Calu3 (cell line): Measurements from ENCODE around the gene CCDC106. TPM values are rescaled to one million over a fixed set of nuclear protein-coding genes. Genes with fewer than 3 reads are reported as not detected.

Experiments used
- BruUV-seq: library from RNA; stranded (reverse); fragments of 400-500 nt; replicated peaks from 2 replicates; lab custom pipeline; 2021; lab: Mats Ljungman, UMichigan
- CTCF ChIA-PET: fragments of 300-600 bp; sonication (Branson Sonifier 250); formaldehyde crosslinking; loops from one replicate; lab custom pipeline; 2022; ENCODE audit warnings: antibody characterized with exemption; lab: Charles Lee
- DNase-seq: peaks from one replicate; pipeline ENCODE4 v3.0.0; 2022
- H3K27ac Mint-ChIP-seq: one replicate; pipeline ENCODE4 v1.8.0; 2022; ENCODE audit warnings: mixed read lengths; ENCODE audit not compliant: unreplicated experiment
- H3K27me3 Mint-ChIP-seq: one replicate; pipeline ENCODE4 v1.8.0; 2022; ENCODE audit warnings: mixed read lengths; ENCODE audit not compliant: unreplicated experiment
- H3K36me3 Mint-ChIP-seq: one replicate; pipeline ENCODE4 v1.8.0; 2022; ENCODE audit warnings: mild to moderate bottlenecking, moderate library complexity, mixed read lengths; ENCODE audit not compliant: insufficient read depth, unreplicated experiment
- H3K4me1 Mint-ChIP-seq: one replicate; pipeline ENCODE4 v1.8.0; 2022; ENCODE audit warnings: mild to moderate bottlenecking, low read depth, mixed read lengths; ENCODE audit not compliant: unreplicated experiment
- H3K4me3 Mint-ChIP-seq: one replicate; pipeline ENCODE4 v1.8.0; 2022; ENCODE audit warnings: mild to moderate bottlenecking, low read depth, moderate library complexity, mixed read lengths; ENCODE audit not compliant: unreplicated experiment
- H3K9me3 Mint-ChIP-seq: one replicate; pipeline ENCODE4 v1.8.0; 2022; ENCODE audit warnings: low read depth, mixed read lengths; ENCODE audit not compliant: unreplicated experiment
- intact Hi-C: fragments of 100-400 bp; cut with micrococcal nuclease; formaldehyde crosslinking; loops from one replicate; pipeline ENCODE4 v1.10.0; 2022; ENCODE audit not compliant: unreplicated experiment
- total RNA-seq: library from RNA; stranded (reverse); gene quantifications from 2 replicates; pipeline ENCODE4 v1.2.3, GENCODE V29; 2022
- TF ChIP-seq, protein P1 (sequence below): fragments of 200-600 bp; IDR thresholded peaks from one replicate; pipeline ENCODE4 v1.8.0; 2022; ENCODE audit warnings: antibody characterized with exemption; ENCODE audit not compliant: unreplicated experiment

The CCDC106 gene
- total RNA-seq, 1 experiment from 2014 or later = 12.7 TPM

DNA sequence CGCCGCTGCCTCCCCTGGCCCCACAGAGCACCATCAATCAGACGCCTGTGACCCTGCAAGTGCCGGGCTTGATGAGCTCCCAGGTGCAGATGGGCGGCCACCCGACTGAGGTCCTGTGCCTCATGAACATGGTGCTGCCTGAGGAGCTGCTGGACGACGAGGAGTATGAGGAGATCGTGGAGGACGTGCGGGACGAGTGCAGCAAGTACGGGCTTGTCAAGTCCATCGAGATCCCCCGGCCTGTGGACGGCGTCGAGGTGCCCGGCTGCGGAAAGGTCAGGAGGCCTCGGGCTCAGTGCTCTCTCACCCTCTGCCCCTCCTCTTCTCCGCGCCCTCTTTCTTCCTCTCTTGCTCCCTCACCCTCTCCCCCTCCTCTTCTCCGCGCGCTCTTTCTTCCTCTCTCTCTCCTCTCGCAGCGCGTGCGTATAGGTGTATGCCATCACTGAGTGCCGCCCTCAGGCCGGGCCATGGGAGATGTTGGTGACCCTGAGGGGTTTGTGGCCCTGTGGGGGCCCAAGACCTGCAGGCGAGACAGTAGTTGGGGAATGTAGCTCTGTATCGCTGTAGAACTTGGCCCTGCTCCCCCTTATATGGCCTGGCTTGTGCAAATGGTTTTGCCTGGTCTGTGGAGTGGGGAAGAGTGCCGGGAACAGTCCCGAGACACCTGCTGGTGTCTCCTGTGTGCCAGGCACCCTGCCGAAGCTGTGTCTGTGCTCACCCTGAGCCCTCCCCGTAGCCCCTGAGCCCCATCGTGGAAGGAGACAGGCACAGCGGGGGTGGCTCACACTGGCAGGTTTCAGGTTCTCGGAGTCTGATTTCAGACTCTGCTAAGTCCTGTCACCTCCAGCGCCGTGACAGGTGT, 21.6 kb downstream of the CCDC106 start:
- DNase-seq = no peak
- H3K36me3 Mint-ChIP-seq = peaks cover 88% of the 10 kb centered on the region
- peak overlapping the region; percentile 8 for H3K4me3 Mint-ChIP-seq
- no TSS peak for BruUV-seq
- H3K27me3 Mint-ChIP-seq = no peaks in the 10 kb centered on the region
- no peaks in the 10 kb centered on the region for H3K9me3 Mint-ChIP-seq
- TF ChIP-seq, protein P1, sequence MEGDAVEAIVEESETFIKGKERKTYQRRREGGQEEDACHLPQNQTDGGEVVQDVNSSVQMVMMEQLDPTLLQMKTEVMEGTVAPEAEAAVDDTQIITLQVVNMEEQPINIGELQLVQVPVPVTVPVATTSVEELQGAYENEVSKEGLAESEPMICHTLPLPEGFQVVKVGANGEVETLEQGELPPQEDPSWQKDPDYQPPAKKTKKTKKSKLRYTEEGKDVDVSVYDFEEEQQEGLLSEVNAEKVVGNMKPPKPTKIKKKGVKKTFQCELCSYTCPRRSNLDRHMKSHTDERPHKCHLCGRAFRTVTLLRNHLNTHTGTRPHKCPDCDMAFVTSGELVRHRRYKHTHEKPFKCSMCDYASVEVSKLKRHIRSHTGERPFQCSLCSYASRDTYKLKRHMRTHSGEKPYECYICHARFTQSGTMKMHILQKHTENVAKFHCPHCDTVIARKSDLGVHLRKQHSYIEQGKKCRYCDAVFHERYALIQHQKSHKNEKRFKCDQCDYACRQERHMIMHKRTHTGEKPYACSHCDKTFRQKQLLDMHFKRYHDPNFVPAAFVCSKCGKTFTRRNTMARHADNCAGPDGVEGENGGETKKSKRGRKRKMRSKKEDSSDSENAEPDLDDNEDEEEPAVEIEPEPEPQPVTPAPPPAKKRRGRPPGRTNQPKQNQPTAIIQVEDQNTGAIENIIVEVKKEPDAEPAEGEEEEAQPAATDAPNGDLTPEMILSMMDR = no peak
- H3K4me1 Mint-ChIP-seq = peaks cover 58% of the 10 kb centered on the region
- no peak overlapping the region for H3K27ac Mint-ChIP-seq
- CTCF ChIA-PET = no interaction called here
- intact Hi-C loops = no loop called here

DNA sequence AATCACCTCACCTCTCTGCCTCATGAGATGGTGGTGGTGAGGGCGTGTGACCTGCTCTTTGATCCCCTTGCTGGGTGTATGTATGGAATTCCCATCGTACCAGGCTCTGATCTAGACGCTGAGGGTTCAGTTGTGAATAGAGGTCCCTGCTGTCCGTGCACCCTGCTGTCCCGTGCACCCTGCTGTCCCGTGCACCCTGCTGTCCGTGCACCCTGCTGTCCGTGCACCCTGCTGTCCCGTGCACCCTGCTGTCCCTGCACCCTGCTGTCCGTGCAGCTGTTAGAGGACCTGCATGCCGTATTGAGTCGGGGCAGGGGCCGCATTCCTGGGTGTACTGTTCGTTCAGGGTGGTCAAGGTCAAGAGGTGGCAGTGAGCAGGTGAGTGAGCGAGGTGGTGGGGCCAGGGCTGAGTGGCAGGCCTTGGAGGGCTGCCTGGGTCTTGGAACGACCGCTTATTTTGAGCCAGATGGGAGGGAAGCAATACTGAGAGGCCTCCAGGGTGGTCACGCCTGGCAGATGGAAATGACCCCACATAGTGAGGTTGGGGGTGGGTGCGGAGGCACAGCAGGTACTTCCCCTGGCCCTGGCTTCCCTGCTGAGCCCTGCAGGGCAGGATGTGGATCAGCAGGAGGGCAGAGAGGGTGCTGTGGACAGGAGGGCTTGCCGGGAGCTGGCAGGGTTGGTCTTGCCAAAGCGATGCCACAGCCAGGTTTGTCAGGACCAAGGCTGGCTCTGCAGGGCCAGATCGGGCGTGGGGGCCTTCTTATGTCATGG, 22.5 kb downstream of the CCDC106 start:
- CTCF ChIA-PET = interaction anchor here (1.5 kb wide), 1 partner anchor 38 kb away, joined by 9 read pairs; no protein-coding TSS in a partner anchor

DNA sequence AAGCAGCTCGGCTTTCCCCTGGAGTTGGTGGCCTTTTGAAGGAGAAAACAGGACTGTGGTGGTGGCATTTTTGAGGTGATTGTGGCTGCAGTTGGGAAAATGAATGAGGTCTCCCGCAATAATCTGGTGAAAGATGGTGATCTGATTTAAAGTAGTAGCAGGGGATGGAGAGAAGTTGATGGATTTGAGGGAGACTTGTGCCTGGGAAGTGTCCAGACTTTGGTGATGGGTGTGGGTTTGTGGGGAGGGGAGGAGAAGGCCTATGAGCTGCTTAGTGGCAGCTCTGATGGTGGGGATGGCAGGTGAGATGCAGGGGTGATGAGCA, 23.0 kb downstream of the CCDC106 start:
- peaks cover 93% of the 10 kb centered on the region for H3K36me3 Mint-ChIP-seq
- TF ChIP-seq, protein P1 = no peak
- H3K9me3 Mint-ChIP-seq = no peaks in the 10 kb centered on the region
- CTCF ChIA-PET = interaction anchor here (1.0 to 1.5 kb wide), 6 partner anchors 13 to 662 kb away, joined by 3 to 15 read pairs (median 6); partner anchors contain the start of gene U2AF2
- peak overlapping the region; percentile 10 for H3K4me3 Mint-ChIP-seq
- H3K4me1 Mint-ChIP-seq = peaks cover 60% of the 10 kb centered on the region
- no peak for DNase-seq
- no TSS peak for BruUV-seq
- intact Hi-C loops = no loop called here
- no peak overlapping the region for H3K27ac Mint-ChIP-seq
- H3K27me3 Mint-ChIP-seq = no peaks in the 10 kb centered on the region

More for the DNA sequence above, 22.5 kb downstream of the CCDC106 start:
- Mint-ChIP-seq H3K4me3 (peak overlapping the region; percentile 8), H3K27ac (no peak overlapping the region), H3K4me1 (peaks cover 60% of the 10 kb centered on the region), H3K9me3 (no peaks in the 10 kb centered on the region), H3K27me3 (no peaks in the 10 kb centered on the region), H3K36me3 (peaks cover 93% of the 10 kb centered on the region)
- TF ChIP-seq, protein P1 = no peak
- no peak for DNase-seq
- no TSS peak for BruUV-seq
- intact Hi-C loops = no loop called here

DNA sequence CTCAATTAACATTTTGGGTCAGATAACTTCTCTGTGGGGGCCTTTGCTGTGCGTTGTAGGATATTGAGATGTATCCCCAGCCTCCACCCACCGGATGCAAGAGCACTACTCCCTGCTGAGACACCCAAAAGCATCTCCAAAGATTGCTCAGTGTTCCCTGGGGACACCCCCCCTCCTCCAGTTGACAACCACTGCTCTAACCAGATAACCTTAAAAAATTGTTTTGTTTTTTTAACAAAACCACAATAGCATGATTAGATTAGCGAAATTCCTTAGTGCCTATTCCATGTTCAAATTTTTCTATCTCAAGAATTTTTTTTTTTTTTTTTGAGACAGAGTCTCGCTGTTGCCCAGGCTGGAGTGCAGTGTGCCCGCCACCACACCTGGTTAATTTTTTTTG, 24.4 kb downstream of the CCDC106 start:
- H3K36me3 Mint-ChIP-seq = peaks cover 87% of the 10 kb centered on the region
- no peak for DNase-seq
- H3K4me3 Mint-ChIP-seq = no peak overlapping the region
- TF ChIP-seq, protein P1 = no peak
- intact Hi-C loops = loop anchor here (2.0 kb wide), 1 partner anchor 16 kb away; no protein-coding TSS in a partner anchor
- H3K27me3 Mint-ChIP-seq = no peaks in the 10 kb centered on the region
- peaks cover 63% of the 10 kb centered on the region for H3K4me1 Mint-ChIP-seq
- CTCF ChIA-PET = interaction anchor here (1.5 kb wide), 2 partner anchors 12 to 40 kb away, joined by 5 to 9 read pairs; no protein-coding TSS in a partner anchor
- no peak overlapping the region for H3K27ac Mint-ChIP-seq
- H3K9me3 Mint-ChIP-seq = no peaks in the 10 kb centered on the region
- no TSS peak for BruUV-seq
